Testis (tissue), 2 donors: ENCODE results near the gene MYH9.

Source experiments
- POLR2A ChIP-seq: fragments of 450-650 bp; IDR thresholded peaks from one replicate; pipeline ENCODE4 v1.6.1; 2017; ENCODE audit warnings: antibody characterized with exemption, mild to moderate bottlenecking, moderate library complexity
- TF ChIP-seq, protein P1 (sequence below), 3 experiments: fragments of 450-650 bp in 2 of 3; fragments of 200-600 bp in 1 of 3; sonication (generic) in 1 of 3; IDR thresholded peaks; one replicate each; pipeline ENCODE4 v1.5.1; 2016 to 2019; ENCODE audit warnings: antibody characterized with exemption in 3 of 3, mild to moderate bottlenecking in 2 of 3, moderate library complexity in 1 of 3

DNA sequence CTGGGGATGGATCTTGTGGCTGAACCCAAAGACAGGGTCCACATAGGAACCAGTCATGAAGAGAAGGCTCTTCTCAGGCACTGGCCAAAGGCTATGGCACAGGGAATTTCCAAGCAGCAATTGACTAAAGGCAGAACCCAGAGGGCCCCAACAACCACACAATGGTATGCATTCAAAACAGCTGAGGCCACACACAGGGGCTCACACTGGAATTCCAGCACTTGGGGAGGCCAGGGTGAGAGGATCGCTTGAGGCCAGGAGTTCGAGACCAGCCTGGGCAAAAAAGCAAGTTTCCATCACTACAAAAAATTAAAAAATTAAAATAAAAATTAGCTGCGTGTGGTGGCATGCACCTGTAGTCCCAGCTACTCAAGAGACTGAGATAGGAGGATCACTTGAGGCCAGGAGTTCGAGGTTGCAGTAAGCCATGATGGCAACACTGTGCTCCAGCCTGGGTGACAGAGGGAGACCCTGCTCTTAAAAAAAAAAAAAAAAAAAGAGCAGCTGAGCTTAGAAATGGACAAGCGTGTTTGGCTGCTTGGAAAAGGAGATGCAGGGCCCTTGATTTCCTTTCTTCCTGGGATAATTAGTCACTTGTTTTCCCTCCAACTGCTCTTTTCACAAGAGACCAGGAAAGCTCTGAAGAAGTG is 44.6 kb downstream of the MYH9 start:
- TF ChIP-seq, protein P1, sequence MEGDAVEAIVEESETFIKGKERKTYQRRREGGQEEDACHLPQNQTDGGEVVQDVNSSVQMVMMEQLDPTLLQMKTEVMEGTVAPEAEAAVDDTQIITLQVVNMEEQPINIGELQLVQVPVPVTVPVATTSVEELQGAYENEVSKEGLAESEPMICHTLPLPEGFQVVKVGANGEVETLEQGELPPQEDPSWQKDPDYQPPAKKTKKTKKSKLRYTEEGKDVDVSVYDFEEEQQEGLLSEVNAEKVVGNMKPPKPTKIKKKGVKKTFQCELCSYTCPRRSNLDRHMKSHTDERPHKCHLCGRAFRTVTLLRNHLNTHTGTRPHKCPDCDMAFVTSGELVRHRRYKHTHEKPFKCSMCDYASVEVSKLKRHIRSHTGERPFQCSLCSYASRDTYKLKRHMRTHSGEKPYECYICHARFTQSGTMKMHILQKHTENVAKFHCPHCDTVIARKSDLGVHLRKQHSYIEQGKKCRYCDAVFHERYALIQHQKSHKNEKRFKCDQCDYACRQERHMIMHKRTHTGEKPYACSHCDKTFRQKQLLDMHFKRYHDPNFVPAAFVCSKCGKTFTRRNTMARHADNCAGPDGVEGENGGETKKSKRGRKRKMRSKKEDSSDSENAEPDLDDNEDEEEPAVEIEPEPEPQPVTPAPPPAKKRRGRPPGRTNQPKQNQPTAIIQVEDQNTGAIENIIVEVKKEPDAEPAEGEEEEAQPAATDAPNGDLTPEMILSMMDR (IDR thresholded peaks at IDR 0.05), result no peak
- TF ChIP-seq POLR2A, result no peak
